ENCODE data around the gene BCL7A.
A peak's percentile ranks its signal among the peaks of the same experiment; 100 is the strongest.

The BCL7A gene

GRCh38 chr12:122020795-122021192, 890 bp upstream of the BCL7A start:
- no peak for DNase-seq (ENCODE audit: low read depth)
- H3K4me3 ChIP-seq (ENCODE audit: control insufficient read depth, low read depth, low read length): no peak overlapping the region
- no peak for TF ChIP-seq CTCF (IDR thresholded peaks at IDR 0.05; ENCODE audit: control insufficient read depth, insufficient read depth, low read depth, low read length, missing control alignments)

- TF ChIP-seq CTCF (IDR thresholded peaks at IDR 0.05; ENCODE audit: control insufficient read depth, insufficient read depth, low read depth, low read length, missing control alignments): no peak
- peak overlapping the region; percentile 46 for H3K4me3 ChIP-seq (ENCODE audit: control insufficient read depth, low read depth, low read length)
- DNase-seq (ENCODE audit: low read depth): no peak
Measured at GRCh38 chr12:122021193-122021821, 377 bp upstream of the BCL7A start.

- H3K4me3 ChIP-seq (ENCODE audit: control insufficient read depth, low read depth, low read length): peak overlapping the region; percentile 54
- TF ChIP-seq CTCF (IDR thresholded peaks at IDR 0.05; ENCODE audit: control insufficient read depth, insufficient read depth, low read depth, low read length, missing control alignments): no peak
- no peak for DNase-seq (ENCODE audit: low read depth)
Measured at GRCh38 chr12:122022393-122023338, 982 bp downstream of the BCL7A start.

- no peak for TF ChIP-seq CTCF (IDR thresholded peaks at IDR 0.05; ENCODE audit: control insufficient read depth, insufficient read depth, low read depth, low read length, missing control alignments)
- peak overlapping the region; percentile 54 for H3K4me3 ChIP-seq (ENCODE audit: control insufficient read depth, low read depth, low read length)
- peak; percentile 27 for DNase-seq (ENCODE audit: low read depth)
Measured at GRCh38 chr12:122023339-122024131, 1.9 kb downstream of the BCL7A start.

GRCh38 chr12:122024132-122024785, 2.6 kb downstream of the BCL7A start:
- no peak for TF ChIP-seq CTCF (IDR thresholded peaks at IDR 0.05; ENCODE audit: control insufficient read depth, insufficient read depth, low read depth, low read length, missing control alignments)
- H3K4me3 ChIP-seq (ENCODE audit: control insufficient read depth, low read depth, low read length): no peak overlapping the region
- no peak for DNase-seq (ENCODE audit: low read depth)

Measured in AG09309 (cell line).